NCI-H1436 (cell line): ENCODE measurements around the gene HES5.
A peak's percentile ranks its signal among the peaks of the same experiment; 100 is the strongest.

Experiments
- DNase-seq: peaks from one replicate; lab custom pipeline; 2025; lab: John Stamatoyannopoulos, UW

HES5 gene

DNA sequence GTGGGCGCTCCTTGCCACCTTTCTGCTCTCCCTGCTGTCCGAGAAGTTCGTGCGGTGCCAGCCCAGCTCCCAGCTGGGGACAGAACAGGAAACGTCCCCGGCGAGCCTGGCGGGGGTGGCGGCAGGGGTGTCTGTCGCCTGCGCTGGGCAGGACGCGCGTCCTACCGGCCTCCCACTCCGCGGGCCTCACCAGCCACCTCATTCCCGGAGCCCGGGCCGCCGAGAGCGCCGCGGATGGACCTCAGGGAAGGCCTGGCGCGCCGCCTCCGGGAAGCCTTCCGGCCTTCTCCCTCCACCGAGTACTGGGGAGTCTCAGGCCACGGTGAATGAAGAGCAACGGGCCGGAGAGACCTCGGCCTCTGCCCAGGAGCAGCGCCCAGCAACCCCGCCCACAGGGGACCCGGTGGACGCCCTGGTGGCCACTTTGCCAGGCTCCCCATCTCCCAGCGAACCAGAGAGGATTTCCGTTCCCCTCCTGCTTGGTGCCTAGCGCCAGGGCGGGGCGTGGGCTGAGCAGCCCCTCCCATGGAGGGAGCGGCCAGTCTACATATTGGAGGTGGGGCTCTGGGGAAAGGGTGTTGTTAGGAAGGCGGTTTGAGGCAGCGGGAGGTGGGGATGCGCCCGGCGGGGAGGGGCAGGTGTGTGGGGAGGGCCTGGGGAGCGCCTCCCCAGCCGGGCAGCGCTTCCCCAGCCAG is 16.6 kb upstream of the HES5 start:
- peak; percentile 84 for DNase-seq

DNA sequence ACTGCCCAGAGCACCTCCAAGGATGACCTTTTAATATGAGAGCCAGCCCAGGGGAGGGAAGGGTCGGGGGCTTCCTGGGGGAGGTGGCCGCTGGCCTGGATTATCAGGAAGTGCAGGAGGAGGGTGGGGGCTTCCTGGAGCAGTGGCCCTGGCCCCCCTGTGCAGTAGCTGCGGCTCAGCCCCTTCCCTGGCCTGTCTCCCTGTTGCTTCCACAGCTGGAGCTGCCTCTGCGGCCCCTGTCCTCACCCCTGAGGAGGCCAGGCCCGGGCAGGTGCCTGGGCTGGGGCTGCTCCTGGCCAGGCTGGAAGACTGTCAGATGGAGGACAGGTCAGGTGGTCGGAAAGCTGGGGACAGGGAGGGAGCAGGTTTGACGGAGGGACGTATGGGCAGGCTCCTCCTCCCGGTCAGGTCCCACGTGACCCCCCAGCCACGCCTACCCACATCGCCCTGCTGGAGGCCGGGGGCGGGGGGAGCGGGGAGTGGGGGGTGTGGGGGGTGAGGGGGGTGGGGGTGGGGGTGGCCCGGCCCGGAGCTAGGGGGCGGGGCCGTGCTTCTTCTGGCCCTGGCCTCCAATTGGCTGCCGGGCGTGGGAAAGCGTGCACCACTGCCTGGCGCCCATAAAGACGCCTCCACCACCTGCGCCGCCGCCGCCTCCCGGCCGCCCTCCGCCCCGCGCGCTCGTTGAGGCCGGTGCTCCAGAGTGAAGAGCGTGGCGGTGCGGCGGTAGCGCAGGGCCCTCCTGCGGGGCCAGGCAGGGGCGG is 15.9 kb upstream of the HES5 start:
- DNase-seq: peak; percentile 88

DNA sequence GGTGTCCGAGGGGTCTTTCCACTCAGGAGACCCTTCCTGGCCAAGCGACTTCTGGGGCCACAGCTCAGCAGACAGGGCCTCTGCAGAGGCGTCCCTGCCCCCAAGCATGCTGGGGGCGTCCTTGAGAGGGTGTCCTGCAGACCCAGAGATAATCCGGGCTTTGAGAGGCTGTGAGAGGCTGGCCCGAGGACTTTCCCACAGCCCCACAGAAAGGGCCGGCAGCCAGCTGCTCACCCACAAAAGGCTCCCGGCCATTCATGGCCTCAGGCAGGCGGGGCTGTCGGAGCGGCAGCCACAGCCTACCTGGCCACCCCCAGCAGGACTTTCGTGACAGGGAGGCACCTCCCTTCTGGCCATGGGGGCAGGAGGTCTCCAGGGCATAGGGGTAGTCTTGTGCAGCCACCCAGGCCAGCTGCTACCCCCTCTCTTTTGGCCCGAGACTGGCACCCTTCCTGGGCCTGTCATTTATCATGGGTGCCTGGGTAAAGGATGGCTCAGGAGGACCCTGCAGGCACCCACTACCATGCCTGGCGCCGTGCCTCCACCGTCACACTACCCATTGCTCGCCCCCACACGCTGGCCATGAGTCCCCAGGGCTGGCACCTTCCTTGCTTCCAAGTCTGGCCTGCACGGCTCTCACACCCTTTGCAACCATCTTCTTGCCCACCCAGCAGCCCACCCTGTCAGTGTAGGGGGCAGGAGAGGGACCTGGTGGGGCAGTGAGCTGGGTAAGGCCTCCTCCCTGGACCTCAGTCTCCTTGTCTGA is 15.0 kb upstream of the HES5 start:
- no peak for DNase-seq

DNA sequence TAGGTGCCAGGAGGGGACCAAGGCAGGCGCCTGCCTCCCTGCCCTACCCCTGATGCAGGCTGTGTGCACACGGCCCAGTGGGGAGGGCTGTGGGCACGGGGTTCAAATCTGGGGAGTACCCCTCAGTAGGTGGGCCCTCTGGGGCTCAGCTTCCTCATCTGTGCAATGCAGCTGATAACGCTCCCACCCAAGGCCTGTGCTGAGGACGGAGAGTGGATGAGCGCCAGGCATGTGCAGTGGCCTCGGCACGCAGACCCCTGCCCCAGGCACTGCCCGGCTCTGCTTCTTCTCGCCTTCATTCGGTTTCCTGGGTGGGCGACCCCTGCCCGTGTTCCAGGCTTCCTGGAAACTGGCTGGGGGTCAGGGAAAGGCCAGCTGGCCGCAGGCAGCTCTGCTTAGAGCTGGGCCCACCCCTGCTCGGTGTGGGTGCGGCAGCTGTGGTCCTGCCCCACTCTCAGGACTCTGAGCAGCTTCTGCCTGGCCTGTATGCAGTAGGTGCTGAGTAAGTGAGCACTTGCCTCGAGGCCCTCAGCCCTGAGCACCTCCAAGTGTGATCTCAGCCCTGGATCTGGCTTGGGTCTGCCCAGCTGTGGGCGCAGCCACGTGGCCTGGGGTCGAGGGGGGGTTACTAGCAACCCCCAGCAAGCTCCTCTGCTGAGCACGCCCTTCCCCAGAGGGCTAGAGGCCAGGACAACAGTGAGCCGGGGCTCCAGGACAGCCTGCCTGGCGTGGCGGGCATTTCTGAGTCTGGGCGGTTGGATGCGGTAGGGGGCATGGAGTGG is 14.2 kb upstream of the HES5 start:
- DNase-seq: no peak

DNA sequence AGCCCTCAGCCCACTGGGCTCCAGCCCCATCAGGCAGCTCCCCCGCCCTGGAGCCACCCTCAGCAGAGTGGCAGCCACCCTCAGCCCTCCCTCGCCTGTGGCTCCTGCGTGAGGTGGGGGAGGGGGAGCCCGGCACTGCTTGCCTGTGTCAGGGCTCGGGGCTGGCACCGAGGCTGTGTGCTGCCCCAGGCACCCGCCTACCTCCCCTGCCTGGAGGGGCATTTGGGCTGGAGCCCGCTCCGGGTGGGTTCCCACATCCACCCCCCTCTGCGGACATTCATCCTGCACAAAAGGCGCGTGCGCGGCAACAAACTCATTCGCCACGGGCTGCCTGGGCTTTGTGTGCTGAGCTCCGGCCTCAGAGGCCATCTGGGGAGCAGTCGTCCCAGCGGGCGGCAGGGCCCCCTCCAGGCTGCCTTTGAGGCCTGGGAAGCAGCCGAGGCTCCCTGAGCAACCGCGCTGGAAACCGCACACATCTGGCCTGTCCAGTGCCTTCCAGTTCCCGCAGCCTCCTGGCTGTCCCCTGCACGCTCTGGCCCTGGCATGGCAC is 13.6 kb upstream of the HES5 start:
- peak; percentile 41 for DNase-seq

DNA sequence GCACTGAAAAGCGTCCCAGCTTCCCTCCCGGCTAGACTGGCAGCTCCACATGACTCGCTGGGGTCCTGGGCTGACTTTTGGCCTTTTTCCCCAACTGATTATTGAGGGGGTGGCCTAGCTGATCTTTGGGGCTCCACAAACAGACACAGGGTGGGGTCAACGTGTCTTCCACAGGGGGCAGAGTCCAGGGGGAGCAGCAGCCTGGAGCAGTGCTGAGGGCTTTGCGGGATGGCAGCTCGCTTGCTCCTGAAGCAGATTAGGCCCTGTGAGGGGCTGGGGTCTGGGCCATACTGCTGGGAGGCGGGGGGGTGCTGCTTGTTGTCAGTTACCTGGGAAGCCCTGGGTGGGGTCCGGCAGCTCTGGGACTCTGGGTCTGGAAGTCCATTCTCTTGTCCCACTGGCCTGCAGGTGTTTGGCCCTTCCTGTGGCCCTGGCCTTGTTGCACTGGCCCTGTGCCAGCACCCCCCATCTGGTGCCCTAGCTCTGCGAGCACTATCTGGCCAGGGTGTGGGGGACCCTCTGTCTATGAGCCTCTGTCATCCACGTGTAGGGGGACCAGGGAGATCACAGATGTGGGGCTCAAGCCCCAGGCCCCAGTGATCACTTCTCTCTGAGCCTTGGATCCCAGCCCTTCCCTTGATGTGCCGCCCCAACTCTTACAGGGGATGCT is 12.3 kb upstream of the HES5 start:
- DNase-seq: no peak

DNA sequence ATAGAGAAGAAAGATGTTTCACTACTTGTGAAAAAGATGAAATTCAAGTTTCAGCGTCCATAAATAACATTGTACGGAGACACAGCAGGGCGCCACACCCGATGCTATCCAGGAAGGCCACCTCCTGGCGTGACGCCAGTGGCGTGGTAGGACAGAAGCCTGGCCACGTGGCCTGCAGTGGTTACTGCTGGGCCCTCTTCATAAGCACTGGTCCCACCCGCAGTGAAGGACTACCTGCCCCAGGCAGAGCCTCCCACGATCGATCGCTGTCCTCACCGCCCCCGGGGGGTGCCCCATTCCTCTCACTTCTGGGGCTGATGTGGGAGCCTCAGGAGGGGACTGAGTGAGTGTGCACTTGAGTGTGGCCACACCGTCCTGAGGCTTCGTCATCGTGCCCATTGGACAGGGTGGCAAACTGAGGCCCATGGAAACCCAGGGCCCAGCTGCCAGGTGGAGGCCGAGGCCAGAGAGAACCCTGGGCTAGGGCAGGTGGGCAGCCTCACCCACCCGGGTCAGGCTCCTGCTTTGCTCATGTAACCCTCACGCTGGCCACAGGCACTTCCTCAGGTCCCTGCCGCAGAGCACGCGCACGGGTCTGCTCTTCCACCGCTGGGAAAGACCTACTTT is 11.7 kb upstream of the HES5 start:
- DNase-seq: no peak

DNA sequence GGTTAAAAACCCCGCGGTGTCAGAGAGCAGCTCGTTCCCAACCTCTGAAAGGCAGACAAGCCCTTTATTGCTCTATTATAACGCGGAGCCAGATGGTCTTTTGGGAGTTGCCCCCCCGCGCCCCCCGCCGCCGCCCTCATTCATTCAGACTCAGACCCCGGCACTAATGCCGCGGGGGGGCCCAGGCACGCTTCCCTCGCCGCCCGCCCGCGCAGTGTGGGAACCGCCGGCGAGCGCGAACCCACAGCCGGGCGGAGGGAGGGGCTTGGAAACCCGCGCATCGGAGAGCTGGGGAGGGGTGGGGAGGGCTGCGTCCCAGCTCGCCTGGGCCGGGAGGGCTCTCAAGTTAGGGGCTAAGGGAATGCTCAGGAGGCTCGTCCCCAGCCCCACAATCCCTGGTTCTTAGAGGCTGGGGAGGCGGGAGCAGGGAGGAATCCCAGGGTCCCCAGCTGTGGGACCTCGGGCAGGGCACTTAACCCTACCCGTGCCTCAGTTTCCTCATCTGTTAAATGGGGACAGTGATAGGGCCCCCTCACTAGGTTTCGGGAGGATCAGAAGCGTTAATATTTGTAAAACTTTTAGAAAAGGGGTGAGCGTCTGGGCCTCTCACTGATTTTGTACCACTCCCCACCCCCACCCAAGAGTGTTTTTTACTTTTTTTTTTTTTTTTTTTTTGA is 10.9 kb upstream of the HES5 start:
- DNase-seq: no peak

DNA sequence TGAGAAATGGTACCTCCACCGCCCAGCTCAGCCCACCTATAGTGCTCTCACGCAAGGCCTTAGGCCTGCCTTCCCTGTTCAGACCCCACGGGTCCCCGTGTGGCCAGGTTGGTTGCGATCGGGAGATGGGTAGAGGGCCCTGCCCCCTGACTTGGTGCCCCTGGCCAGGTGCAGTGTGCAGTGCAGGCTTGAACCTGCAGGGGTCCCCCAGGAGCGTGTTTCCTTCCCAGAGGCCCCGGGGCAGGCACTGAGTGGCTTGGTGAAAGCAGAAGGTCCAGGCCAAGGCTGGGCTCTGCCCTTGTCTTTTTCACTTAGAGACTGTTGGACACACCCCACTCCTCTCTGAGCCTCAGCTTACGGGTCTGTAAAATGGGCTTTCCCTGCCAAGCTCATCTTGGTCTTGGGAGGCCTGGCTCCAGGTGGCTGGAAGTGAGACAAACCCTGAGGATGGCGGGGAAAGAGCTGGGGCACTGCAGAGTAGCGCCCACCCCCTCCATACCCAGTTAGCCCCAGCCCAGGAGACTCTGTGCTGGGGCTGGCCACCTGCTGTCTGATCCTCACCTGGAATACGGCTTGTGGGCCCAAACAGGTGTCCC is 9.3 kb upstream of the HES5 start:
- DNase-seq: no peak

DNA sequence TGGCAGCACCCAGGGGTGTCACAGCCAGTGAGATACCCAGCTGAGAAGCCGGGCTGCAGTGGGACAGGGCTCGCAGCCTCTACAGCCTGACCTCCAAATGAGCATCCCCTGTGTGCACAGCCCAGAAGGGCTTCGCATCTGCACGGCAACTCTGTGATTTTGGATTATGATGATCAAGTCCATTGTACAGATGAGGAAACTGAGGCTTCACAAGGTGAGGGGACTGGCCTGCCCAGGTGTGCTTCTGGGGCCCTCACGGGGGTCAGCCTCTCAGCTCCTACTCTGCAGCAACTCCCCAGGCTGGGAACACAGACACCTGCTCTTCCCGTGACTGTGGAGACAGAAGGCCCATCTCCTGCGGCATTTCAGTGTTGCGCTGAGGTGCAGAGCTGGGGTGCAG is 8.8 kb upstream of the HES5 start:
- no peak for DNase-seq

DNA sequence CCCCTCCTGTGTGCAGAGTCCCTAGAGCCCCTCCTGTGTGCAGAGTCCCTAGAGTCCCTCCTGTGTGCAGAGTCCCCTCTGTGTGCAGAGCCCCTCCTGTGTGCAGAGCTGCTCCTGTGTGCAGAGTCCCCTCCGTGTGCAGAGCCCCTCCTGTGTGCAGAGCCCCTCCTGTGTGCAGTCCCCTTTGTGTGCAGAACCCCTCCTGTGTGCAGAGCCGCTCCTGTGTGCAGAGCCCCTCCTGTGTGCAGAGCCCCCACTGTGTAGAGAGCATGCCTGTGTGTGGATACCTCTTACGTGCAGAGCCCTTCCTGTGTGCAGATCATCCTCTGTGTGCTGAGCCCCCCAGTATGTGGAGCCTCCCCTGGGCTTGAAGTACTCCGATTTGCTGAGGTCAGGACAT is 8.3 kb upstream of the HES5 start:
- no peak for DNase-seq

DNA sequence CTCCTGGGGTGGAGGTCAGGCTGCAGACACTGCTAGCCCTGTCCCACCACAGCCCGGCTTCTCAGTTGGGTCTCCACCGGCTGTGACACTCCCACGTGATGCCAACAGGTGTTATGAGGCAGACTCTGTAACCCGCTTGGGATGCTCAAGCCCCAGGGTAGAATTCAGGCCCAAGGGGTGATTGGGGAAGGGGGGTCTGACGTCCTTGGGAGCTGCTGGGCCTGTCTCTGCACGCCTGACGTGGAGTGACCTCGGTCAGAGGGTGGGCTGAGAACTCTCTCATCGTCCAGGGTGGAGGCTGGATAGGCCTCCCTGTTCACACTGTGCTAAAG is 7.7 kb upstream of the HES5 start:
- DNase-seq: no peak

DNA sequence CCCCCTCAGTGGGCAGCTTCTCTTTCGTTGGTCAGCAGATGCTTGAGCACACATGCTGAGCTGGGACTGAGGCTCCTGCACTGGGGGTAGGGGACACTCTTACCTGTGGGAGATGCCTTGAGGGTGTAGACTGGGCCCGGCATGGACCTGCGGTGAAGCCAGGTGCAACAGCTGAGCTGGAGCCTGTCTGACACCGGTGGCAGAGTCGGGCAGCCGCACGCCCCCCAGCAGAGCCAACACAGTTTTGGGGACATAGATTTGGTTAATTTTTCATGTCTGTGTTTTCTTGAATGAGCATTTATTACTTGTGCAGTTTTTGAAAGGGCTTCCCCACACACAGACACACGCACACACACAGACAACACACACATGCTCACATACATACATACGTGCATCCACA is 5.9 kb upstream of the HES5 start:
- no peak for DNase-seq

DNA sequence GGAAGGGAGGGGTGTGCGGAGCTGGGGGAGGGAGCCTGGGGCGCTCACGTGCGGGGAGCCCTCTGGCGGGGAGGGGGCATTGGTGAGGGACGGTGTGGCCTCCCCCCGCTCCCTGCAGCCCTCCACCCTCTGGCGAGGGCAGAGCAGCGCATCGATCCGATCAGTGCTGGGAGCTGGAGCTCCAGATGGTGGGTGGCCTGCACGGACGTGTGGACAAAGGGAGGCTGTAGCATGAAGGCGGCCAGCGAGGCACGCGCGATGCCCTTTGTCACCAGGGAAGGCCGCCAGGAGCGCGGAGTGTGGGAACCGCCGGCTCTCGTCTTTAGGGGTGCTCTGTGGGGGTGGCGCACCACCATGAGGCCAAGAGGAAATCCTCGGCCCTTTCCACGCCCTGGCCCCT is 5.4 kb upstream of the HES5 start:
- DNase-seq: no peak

DNA sequence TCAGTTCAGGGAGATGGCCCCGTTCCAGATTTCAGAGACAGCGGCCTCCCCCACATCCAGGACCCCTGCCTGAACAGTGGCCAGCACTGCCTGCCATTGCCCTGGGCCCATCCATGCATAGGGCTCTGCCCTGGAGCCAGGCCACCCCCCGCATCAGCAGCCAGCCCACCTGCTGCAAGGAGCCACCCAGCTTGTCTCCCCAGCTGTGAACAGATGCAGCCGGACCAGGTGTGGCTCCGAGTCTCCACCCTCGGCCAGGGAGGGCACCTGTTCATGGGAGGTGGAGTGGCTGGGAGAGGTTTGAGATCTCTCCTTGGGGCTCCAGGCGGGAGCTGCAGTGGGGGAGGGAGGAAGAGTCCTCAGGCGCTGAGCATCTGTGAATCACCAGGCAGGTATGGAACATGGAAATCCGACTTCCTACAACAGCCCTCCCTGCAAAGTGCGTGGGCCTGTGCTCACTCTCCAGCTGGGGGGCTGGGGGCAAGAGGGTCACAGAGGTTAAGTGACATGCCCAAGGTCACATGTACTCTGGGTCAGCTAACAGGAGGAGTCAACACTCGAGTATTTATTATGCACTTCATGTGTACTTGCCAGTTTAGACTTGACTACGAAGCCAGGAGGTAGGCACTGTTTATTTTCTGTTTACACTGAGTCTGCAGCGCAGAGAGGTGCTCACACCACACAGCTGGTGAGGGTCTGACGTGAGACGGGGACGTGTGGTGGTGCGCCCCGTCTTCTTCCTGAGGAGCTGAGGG is 4.8 kb upstream of the HES5 start:
- DNase-seq: no peak

DNA sequence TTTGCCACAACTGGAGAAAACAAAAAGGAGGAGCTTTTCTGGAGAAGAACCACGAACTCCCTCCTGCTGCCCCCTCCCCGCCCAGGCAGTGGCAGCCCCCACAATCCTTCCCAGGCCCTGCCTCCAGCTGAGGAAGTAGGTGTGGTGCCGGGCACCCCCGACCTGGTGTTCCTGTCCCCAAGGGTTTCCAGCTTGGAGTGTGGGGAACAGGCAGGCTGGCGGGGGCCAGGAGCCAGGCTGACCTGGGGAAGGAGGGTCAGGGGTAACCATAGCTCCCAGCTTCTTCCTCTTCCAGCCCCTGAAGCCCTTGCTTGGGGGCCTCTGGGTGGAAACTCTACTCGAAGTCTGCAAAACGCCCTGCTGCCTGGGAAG is 4.2 kb upstream of the HES5 start:
- DNase-seq: no peak

DNA sequence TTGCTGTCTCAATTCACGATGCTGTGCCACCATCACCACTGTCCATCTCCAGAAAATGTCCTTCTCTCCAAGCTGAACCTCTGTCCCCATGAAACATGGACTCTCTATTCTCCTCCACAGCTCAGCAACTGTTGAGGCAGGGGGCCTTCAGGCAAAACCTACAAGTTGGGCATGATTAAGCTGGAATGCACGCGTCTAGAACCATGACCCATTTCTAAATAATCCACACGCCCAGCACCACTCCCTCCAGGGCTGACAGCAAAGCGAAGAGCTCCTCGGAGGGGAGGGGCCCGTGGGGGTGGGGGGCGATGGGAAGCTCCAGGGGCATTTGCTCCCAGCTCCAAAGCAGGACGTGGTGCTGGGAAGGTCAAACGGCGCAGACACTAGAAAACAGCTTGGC is 3.3 kb upstream of the HES5 start:
- no peak for DNase-seq

DNA sequence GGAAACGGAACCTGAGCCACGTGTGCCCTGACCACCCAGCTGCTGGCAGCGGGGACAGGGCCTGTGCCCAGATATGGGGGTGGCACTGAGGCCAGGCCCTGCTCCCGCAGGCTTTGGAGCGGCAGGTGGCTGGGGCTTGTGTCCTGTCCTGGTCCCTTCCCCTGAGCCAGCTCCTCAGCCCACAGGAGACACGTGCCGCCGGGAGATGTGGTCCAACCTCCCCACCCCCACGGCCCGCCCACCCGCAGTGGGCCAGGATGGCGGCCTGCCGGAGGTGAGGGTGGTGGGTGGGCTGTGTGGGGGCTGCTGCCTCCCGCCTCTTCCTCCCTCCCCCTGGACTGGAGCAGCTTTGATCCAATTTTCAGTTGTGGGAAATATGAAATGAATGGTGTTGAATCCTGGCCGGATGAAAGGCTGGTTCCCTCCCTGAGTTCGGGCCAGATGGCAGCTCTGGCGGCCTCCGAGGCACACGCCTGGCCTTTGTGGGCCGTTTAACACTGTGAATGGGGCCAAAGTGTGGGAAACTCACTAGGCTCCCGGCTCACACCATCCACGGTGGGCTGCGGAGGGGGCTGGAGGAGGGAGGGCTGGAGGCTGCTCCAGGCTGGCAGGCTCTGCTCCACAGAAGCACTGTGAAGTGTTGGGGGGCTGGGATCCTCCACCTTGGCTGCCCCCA is 2.6 kb upstream of the HES5 start:
- no peak for DNase-seq
